ENCODE measurements around the gene FAIM. TPM values are rescaled to one million over a fixed set of nuclear protein-coding genes. Genes with fewer than 3 reads are reported as not detected.

FAIM gene
- total and polyA plus RNA-seq, 5 donors, result 4.7 to 8.5 (median 5.0) TPM

GRCh38 chr3:138642226-138642926 is 33.8 kb downstream of the FAIM start:
- intact Hi-C loops (cut with DNase I), result no loop called here
- DNase-seq (no peak), ATAC-seq (no peak)
- no peaks in the 10 kb centered on the region for H3K9me3 ChIP-seq (ENCODE audit: control insufficient read depth, low read length)
- no peaks in the 10 kb centered on the region for H3K27me3 ChIP-seq (ENCODE audit: control insufficient read depth, insufficient read depth)
- H3K4me3 ChIP-seq (ENCODE audit: low read length), result no peak overlapping the region
- H3K4me1 ChIP-seq (ENCODE audit: control insufficient read depth, insufficient read depth, low read length), result no peaks in the 10 kb centered on the region
- 82% methylated on average over 4 of the region's 4 CpGs for WGBS
- H3K27ac ChIP-seq (ENCODE audit: low read length), result no peak overlapping the region

GRCh38 chr3:138642927-138643253 is 34.3 kb downstream of the FAIM start:
- no peak overlapping the region for H3K4me3 ChIP-seq (ENCODE audit: low read length)
- no peaks in the 10 kb centered on the region for H3K4me1 ChIP-seq (ENCODE audit: control insufficient read depth, insufficient read depth, low read length)
- H3K27me3 ChIP-seq (ENCODE audit: control insufficient read depth, insufficient read depth), result no peaks in the 10 kb centered on the region
- DNase-seq, result no peak
- no peaks in the 10 kb centered on the region for H3K9me3 ChIP-seq (ENCODE audit: control insufficient read depth, low read length)
- no peak overlapping the region for H3K27ac ChIP-seq (ENCODE audit: low read length)
- 96% methylated on average over 1 of the region's 1 CpG for WGBS
- intact Hi-C loops (cut with DNase I), result no loop called here
- ATAC-seq, result no peak

- no peaks in the 10 kb centered on the region for H3K27me3 ChIP-seq (ENCODE audit: control insufficient read depth, insufficient read depth)
- intact Hi-C loops (cut with DNase I), result no loop called here
- ATAC-seq (no peak), DNase-seq (no peak)
- no peak overlapping the region for H3K27ac ChIP-seq (ENCODE audit: low read length)
- H3K4me1 ChIP-seq (ENCODE audit: control insufficient read depth, insufficient read depth, low read length), result no peaks in the 10 kb centered on the region
- H3K9me3 ChIP-seq (ENCODE audit: control insufficient read depth, low read length), result no peaks in the 10 kb centered on the region
- H3K4me3 ChIP-seq (ENCODE audit: low read length), result no peak overlapping the region
These were observed 37.4 kb downstream of the FAIM start for GRCh38 chr3:138646008-138646407.

- no peak for DNase-seq
- Histone ChIP-seq H3K9me3 (ENCODE audit: control insufficient read depth, low read length) (no peaks in the 10 kb centered on the region), H3K4me1 (ENCODE audit: control insufficient read depth, insufficient read depth, low read length) (no peaks in the 10 kb centered on the region), H3K27ac (ENCODE audit: low read length) (no peak overlapping the region), H3K4me3 (ENCODE audit: low read length) (no peak overlapping the region), H3K27me3 (ENCODE audit: control insufficient read depth, insufficient read depth) (no peaks in the 10 kb centered on the region)
- ATAC-seq, result no peak
- intact Hi-C loops (cut with DNase I), result no loop called here
These were observed 37.9 kb downstream of the FAIM start for GRCh38 chr3:138646513-138646912.

GRCh38 chr3:138649134-138649533 is 40.6 kb downstream of the FAIM start:
- Histone ChIP-seq H3K9me3 (ENCODE audit: control insufficient read depth, low read length) (no peaks in the 10 kb centered on the region), H3K27me3 (ENCODE audit: control insufficient read depth, insufficient read depth) (no peaks in the 10 kb centered on the region), H3K4me1 (ENCODE audit: control insufficient read depth, insufficient read depth, low read length) (no peaks in the 10 kb centered on the region), H3K4me3 (ENCODE audit: low read length) (no peak overlapping the region), H3K27ac (ENCODE audit: low read length) (no peak overlapping the region)
- over 99% methylated on average over 5 of the region's 5 CpGs for WGBS
- intact Hi-C loops (cut with DNase I), result no loop called here
- ATAC-seq (peak in 1 of 2 donors; percentile 22), DNase-seq (no peak)

GRCh38 chr3:138653567-138653966 is 45.0 kb downstream of the FAIM start:
- intact Hi-C loops (cut with DNase I), result no loop called here
- no peak for ATAC-seq
- Histone ChIP-seq H3K27me3 (ENCODE audit: control insufficient read depth, insufficient read depth) (no peaks in the 10 kb centered on the region), H3K4me3 (ENCODE audit: low read length) (no peak overlapping the region), H3K4me1 (ENCODE audit: control insufficient read depth, insufficient read depth, low read length) (no peaks in the 10 kb centered on the region), H3K9me3 (ENCODE audit: control insufficient read depth, low read length) (no peaks in the 10 kb centered on the region), H3K27ac (ENCODE audit: low read length) (no peak overlapping the region)
- no peak for DNase-seq

- ATAC-seq (no peak), DNase-seq (no peak)
- no peaks in the 10 kb centered on the region for H3K27me3 ChIP-seq (ENCODE audit: control insufficient read depth, insufficient read depth)
- WGBS, result 66% methylated on average over 2 of the region's 2 CpGs
- intact Hi-C loops (cut with DNase I), result no loop called here
- no peak overlapping the region for H3K4me3 ChIP-seq (ENCODE audit: low read length)
- no peak overlapping the region for H3K27ac ChIP-seq (ENCODE audit: low read length)
- H3K4me1 ChIP-seq (ENCODE audit: control insufficient read depth, insufficient read depth, low read length), result no peaks in the 10 kb centered on the region
- H3K9me3 ChIP-seq (ENCODE audit: control insufficient read depth, low read length), result no peaks in the 10 kb centered on the region
These were observed 48.9 kb downstream of the FAIM start for GRCh38 chr3:138657508-138657907.

- Histone ChIP-seq H3K4me3 (ENCODE audit: low read length) (no peak overlapping the region), H3K27ac (ENCODE audit: low read length) (no peak overlapping the region), H3K9me3 (ENCODE audit: control insufficient read depth, low read length) (no peaks in the 10 kb centered on the region), H3K4me1 (ENCODE audit: control insufficient read depth, insufficient read depth, low read length) (peaks cover 2% of the 10 kb centered on the region), H3K27me3 (ENCODE audit: control insufficient read depth, insufficient read depth) (no peaks in the 10 kb centered on the region)
- no peak for ATAC-seq
- no peak for DNase-seq
- intact Hi-C loops (cut with DNase I), result no loop called here
- 37% methylated on average over 1 of the region's 1 CpG for WGBS
These were observed 59.5 kb downstream of the FAIM start for GRCh38 chr3:138668107-138668506.

GRCh38 chr3:138670407-138670806 is 61.8 kb downstream of the FAIM start:
- peaks cover 2% of the 10 kb centered on the region for H3K4me1 ChIP-seq (ENCODE audit: control insufficient read depth, insufficient read depth, low read length)
- H3K4me3 ChIP-seq (ENCODE audit: low read length), result no peak overlapping the region
- intact Hi-C loops (cut with DNase I), result no loop called here
- no peaks in the 10 kb centered on the region for H3K27me3 ChIP-seq (ENCODE audit: control insufficient read depth, insufficient read depth)
- ATAC-seq, result no peak
- DNase-seq, result no peak
- H3K27ac ChIP-seq (ENCODE audit: low read length), result no peak overlapping the region
- peaks cover 2% of the 10 kb centered on the region for H3K9me3 ChIP-seq (ENCODE audit: control insufficient read depth, low read length)

GRCh38 chr3:138673641-138674530 is 65.3 kb downstream of the FAIM start:
- ATAC-seq (peak in 1 of 2 donors; percentile 48), DNase-seq (no peak)
- intact Hi-C loops (cut with DNase I), result no loop called here
- 66% methylated on average over 4 of the region's 4 CpGs for WGBS
- H3K4me3 ChIP-seq (ENCODE audit: low read length), result no peak overlapping the region
- H3K9me3 ChIP-seq (ENCODE audit: control insufficient read depth, low read length), result peaks cover 2% of the 10 kb centered on the region
- H3K27me3 ChIP-seq (ENCODE audit: control insufficient read depth, insufficient read depth), result no peaks in the 10 kb centered on the region
- H3K4me1 ChIP-seq (ENCODE audit: control insufficient read depth, insufficient read depth, low read length), result peaks cover 2% of the 10 kb centered on the region
- no peak overlapping the region for H3K27ac ChIP-seq (ENCODE audit: low read length)

- Histone ChIP-seq H3K27ac (ENCODE audit: low read length) (no peak overlapping the region), H3K4me1 (ENCODE audit: control insufficient read depth, insufficient read depth, low read length) (peaks cover 2% of the 10 kb centered on the region), H3K4me3 (ENCODE audit: low read length) (no peak overlapping the region), H3K9me3 (ENCODE audit: control insufficient read depth, low read length) (peaks cover 2% of the 10 kb centered on the region), H3K27me3 (ENCODE audit: control insufficient read depth, insufficient read depth) (no peaks in the 10 kb centered on the region)
- WGBS, result 94% methylated on average over 1 of the region's 1 CpG
- no peak for ATAC-seq
- DNase-seq, result no peak
- intact Hi-C loops (cut with DNase I), result no loop called here
These were observed 66.8 kb downstream of the FAIM start for GRCh38 chr3:138675393-138675792.
